Measurements from ENCODE around the gene FKBP1A. TPM values are rescaled to one million over a fixed set of nuclear protein-coding genes. Genes with fewer than 3 reads are reported as not detected.

FKBP1A gene
- total RNA-seq, 1 experiment from 2014 or later: 209 TPM

DNA sequence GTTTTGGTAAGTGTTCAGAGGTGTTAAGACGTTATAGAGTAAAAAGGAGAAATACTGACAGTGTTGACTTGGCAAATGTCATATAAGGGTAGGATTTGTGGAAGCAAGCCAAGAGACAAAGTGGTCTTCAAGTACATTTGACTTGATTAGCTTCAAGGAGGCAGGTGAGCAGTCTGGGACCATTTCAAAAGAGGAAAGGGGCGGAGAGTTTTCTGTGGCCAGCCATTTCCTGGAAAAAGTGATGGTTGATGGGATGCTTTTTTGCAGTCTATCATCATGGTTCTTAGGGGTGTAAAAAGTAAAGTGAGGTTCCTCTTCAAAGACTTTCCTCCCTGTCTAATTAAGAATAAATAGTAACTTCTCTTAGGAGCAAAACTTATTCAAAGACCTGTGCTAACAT lies 28.7 kb downstream of the FKBP1A start:
- H3K4me1 Mint-ChIP-seq (ENCODE audit: insufficient read depth, unreplicated experiment): peaks cover 13% of the 10 kb centered on the region
- no peaks in the 10 kb centered on the region for H3K27me3 Mint-ChIP-seq (ENCODE audit: insufficient read depth, unreplicated experiment)
- BruUV-seq (replicated peaks): no TSS peak
- H3K36me3 Mint-ChIP-seq (ENCODE audit: insufficient read depth, unreplicated experiment): peaks cover 52% of the 10 kb centered on the region
- ChIA-PET CTCF (no interaction called here), POLR2A (interaction anchor here (1.3 kb wide), 1 partner anchor 38 kb away, joined by 4 read pairs; no protein-coding TSS in a partner anchor)
- TF ChIP-seq, protein P1, sequence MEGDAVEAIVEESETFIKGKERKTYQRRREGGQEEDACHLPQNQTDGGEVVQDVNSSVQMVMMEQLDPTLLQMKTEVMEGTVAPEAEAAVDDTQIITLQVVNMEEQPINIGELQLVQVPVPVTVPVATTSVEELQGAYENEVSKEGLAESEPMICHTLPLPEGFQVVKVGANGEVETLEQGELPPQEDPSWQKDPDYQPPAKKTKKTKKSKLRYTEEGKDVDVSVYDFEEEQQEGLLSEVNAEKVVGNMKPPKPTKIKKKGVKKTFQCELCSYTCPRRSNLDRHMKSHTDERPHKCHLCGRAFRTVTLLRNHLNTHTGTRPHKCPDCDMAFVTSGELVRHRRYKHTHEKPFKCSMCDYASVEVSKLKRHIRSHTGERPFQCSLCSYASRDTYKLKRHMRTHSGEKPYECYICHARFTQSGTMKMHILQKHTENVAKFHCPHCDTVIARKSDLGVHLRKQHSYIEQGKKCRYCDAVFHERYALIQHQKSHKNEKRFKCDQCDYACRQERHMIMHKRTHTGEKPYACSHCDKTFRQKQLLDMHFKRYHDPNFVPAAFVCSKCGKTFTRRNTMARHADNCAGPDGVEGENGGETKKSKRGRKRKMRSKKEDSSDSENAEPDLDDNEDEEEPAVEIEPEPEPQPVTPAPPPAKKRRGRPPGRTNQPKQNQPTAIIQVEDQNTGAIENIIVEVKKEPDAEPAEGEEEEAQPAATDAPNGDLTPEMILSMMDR (IDR thresholded peaks at IDR 0.05; ENCODE audit: unreplicated experiment): no peak
- no peak for DNase-seq (ENCODE audit: unreplicated experiment)
- H3K27ac Mint-ChIP-seq (ENCODE audit: low read depth, unreplicated experiment): no peak overlapping the region
- intact Hi-C loops (cut with micrococcal nuclease): no loop called here
- no peak overlapping the region for H3K4me3 Mint-ChIP-seq (ENCODE audit: unreplicated experiment)
- no peaks in the 10 kb centered on the region for H3K9me3 Mint-ChIP-seq (ENCODE audit: unreplicated experiment)

DNA sequence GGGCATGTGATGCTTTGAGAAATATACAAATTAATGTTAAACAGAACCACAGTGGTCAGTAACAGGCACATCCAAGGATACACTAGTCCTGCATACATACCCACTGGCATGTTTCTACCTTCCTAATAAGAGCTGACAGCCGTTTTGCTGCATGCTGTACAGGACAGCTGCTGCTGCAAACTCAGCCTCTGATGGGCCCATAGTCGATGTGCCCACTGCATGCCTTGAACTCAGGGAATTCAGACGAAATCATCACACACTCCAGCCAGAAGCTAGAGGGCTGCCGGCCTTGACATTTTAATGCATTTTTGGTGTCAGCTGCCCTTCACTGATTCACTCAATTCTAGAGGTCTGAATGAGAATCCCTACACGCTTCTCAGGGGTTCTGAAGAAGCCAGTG lies 29.3 kb downstream of the FKBP1A start:
- H3K4me3 Mint-ChIP-seq (ENCODE audit: unreplicated experiment): no peak overlapping the region
- ChIA-PET CTCF (no interaction called here), POLR2A (interaction anchor here (1.3 kb wide), 1 partner anchor 38 kb away, joined by 4 read pairs; no protein-coding TSS in a partner anchor)
- no peak for DNase-seq (ENCODE audit: unreplicated experiment)
- H3K27me3 Mint-ChIP-seq (ENCODE audit: insufficient read depth, unreplicated experiment): no peaks in the 10 kb centered on the region
- no TSS peak for BruUV-seq (replicated peaks)
- H3K27ac Mint-ChIP-seq (ENCODE audit: low read depth, unreplicated experiment): no peak overlapping the region
- intact Hi-C loops (cut with micrococcal nuclease): no loop called here
- H3K4me1 Mint-ChIP-seq (ENCODE audit: insufficient read depth, unreplicated experiment): peaks cover 9% of the 10 kb centered on the region
- TF ChIP-seq, protein P1 (IDR thresholded peaks at IDR 0.05; ENCODE audit: unreplicated experiment): no peak
- no peaks in the 10 kb centered on the region for H3K9me3 Mint-ChIP-seq (ENCODE audit: unreplicated experiment)
- peaks cover 52% of the 10 kb centered on the region for H3K36me3 Mint-ChIP-seq (ENCODE audit: insufficient read depth, unreplicated experiment)

DNA sequence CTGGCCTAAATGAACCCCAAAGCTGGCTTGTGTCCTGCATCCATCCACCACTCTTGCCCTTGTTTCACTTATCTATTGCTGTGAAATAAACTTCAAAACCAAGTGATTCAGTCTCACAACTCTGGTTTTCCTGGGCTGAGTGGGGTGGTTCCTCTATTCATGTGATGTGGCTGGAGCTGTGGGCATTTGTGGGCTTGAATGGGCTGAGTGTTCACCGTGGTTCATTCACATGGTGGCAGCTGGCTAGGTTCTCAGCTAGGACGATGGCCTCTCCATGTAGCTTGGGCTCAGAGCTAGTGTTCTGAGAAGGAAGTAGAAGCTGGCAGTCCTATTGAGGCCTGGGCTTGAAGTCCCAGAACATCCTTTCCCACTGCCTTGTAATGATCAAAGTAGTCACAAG lies 30.4 kb downstream of the FKBP1A start:
- Mint-ChIP-seq H3K4me1 (ENCODE audit: insufficient read depth, unreplicated experiment) (no peaks in the 10 kb centered on the region), H3K9me3 (ENCODE audit: unreplicated experiment) (no peaks in the 10 kb centered on the region), H3K36me3 (ENCODE audit: insufficient read depth, unreplicated experiment) (peaks cover 54% of the 10 kb centered on the region), H3K4me3 (ENCODE audit: unreplicated experiment) (no peak overlapping the region), H3K27ac (ENCODE audit: low read depth, unreplicated experiment) (no peak overlapping the region), H3K27me3 (ENCODE audit: insufficient read depth, unreplicated experiment) (no peaks in the 10 kb centered on the region)
- ChIA-PET CTCF (interaction anchor here (2.0 kb wide), 1 partner anchor 9 kb away, joined by 7 read pairs; no protein-coding TSS in a partner anchor), POLR2A (interaction anchor here (1.8 kb wide), 2 partner anchors 33 to 37 kb away, joined by 4 to 5 read pairs; partner anchors contain the start of gene SDCBP2)
- TF ChIP-seq, protein P1 (IDR thresholded peaks at IDR 0.05; ENCODE audit: unreplicated experiment): no peak
- no TSS peak for BruUV-seq (replicated peaks)
- intact Hi-C loops (cut with micrococcal nuclease): no loop called here
- no peak for DNase-seq (ENCODE audit: unreplicated experiment)

DNA sequence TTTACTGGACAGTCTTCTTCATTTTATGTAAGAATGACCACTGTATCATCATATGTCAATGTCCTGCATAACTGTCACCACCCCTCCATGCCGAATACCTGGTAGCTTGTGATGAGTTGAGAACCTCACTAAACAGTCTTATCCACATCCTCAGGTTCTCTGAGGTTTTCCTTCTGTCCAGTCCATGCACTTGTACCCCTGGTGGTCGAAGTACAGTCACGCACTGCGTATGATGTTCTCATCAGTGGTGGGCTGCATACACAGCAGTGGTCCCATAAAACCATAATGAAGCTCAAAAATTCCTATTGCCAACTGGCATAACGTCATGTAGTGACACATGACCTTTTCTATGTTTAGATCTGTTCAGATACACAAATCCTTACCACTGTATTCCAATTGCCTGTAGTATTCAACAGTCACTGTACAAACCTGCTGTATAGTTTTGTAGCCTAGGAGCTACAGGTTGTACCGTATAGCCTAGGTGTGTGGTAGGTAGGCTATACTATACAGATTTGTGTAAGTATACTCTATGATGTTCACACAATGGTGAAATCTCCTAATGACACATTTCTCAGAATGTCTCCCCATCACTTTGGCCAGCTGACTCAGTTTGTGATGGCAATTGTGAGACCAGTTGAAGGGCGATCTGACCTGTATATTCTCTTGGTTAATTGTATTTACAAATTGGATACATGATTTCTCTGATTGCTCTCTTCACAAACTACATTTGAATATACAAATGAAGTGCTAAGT lies 32.6 kb downstream of the FKBP1A start:
- Mint-ChIP-seq H3K4me3 (ENCODE audit: unreplicated experiment) (no peak overlapping the region), H3K36me3 (ENCODE audit: insufficient read depth, unreplicated experiment) (peaks cover 69% of the 10 kb centered on the region), H3K9me3 (ENCODE audit: unreplicated experiment) (no peaks in the 10 kb centered on the region), H3K27me3 (ENCODE audit: insufficient read depth, unreplicated experiment) (no peaks in the 10 kb centered on the region), H3K4me1 (ENCODE audit: insufficient read depth, unreplicated experiment) (no peaks in the 10 kb centered on the region), H3K27ac (ENCODE audit: low read depth, unreplicated experiment) (no peak overlapping the region)
- ChIA-PET POLR2A (interaction anchor here (1.0 kb wide), 1 partner anchor 31 kb away, joined by 3 read pairs; no protein-coding TSS in a partner anchor), CTCF (interaction anchor here (1.1 kb wide), 1 partner anchor 78 kb away, joined by 5 read pairs; no protein-coding TSS in a partner anchor)
- no TSS peak for BruUV-seq (replicated peaks)
- intact Hi-C loops (cut with micrococcal nuclease): no loop called here
- TF ChIP-seq, protein P1 (IDR thresholded peaks at IDR 0.05; ENCODE audit: unreplicated experiment): no peak
- no peak for DNase-seq (ENCODE audit: unreplicated experiment)

Data from MCF 10A (cell line).